ENCODE results near the gene PON2.
"Not testable (repeated sequence)": the region's sequence is repeated elsewhere in the genome, so short reads cannot be mapped to it uniquely, and the experiment has no call there.

The PON2 gene

GRCh38 chr7:95405208-95405607, 29.6 kb downstream of the PON2 start:
- no peak for DNase-seq (ENCODE audit: low spot score)

- DNase-seq (ENCODE audit: low spot score), result no peak
Observed at GRCh38 chr7:95404316-95404865, 30.4 kb downstream of the PON2 start.

- no peak for DNase-seq (ENCODE audit: low spot score)
Observed at GRCh38 chr7:95398155-95398940, 36.5 kb downstream of the PON2 start.

GRCh38 chr7:95397381-95397780, 37.4 kb downstream of the PON2 start:
- no peak for DNase-seq (ENCODE audit: low spot score)

GRCh38 chr7:95396136-95397032, 38.4 kb downstream of the PON2 start, which contains the start of gene PON3:
PON3 (minus strand) TSS chr7:95396375; CDS start chr7:95396350, 25 bp downstream.
- no peak for DNase-seq (ENCODE audit: low spot score)

- DNase-seq (ENCODE audit: low spot score), result no peak
Observed at GRCh38 chr7:95395755-95396135, 39.1 kb downstream of the PON2 start.

GRCh38 chr7:95394370-95394769, 40.5 kb downstream of the PON2 start:
- no peak for DNase-seq (ENCODE audit: low spot score)

- DNase-seq (ENCODE audit: low spot score), result no peak
Observed at GRCh38 chr7:95391761-95392160, 43.1 kb downstream of the PON2 start.

GRCh38 chr7:95389516-95389915, 45.3 kb downstream of the PON2 start:
- DNase-seq (ENCODE audit: low spot score), result no peak

GRCh38 chr7:95379457-95379856, 55.4 kb downstream of the PON2 start:
- DNase-seq (ENCODE audit: low spot score), result not testable (repeated sequence)

GRCh38 chr7:95376632-95377400, 58.0 kb downstream of the PON2 start:
- no peak for DNase-seq (ENCODE audit: low spot score)

- no peak for DNase-seq (ENCODE audit: low spot score)
Observed at GRCh38 chr7:95375591-95376257, 59.1 kb downstream of the PON2 start.

GRCh38 chr7:95373323-95373722, 61.5 kb downstream of the PON2 start:
- no peak for DNase-seq (ENCODE audit: low spot score)

- DNase-seq (ENCODE audit: low spot score), result no peak
Observed at GRCh38 chr7:95368235-95368634, 66.6 kb downstream of the PON2 start.

GRCh38 chr7:95367606-95368005, 67.2 kb downstream of the PON2 start:
- DNase-seq (ENCODE audit: low spot score), result no peak

GRCh38 chr7:95365151-95365550, 69.7 kb downstream of the PON2 start:
- no peak for DNase-seq (ENCODE audit: low spot score)

GRCh38 chr7:95357623-95358022, 77.2 kb downstream of the PON2 start:
- no peak for DNase-seq (ENCODE audit: low spot score)

Measured in AG08396 (cell line).